T-helper 1 cell (primary cell): ENCODE measurements around the gene SV2B.
A peak's percentile ranks its signal among the peaks of the same experiment; 100 is the strongest.
"Not testable (repeated sequence)": the region's sequence is repeated elsewhere in the genome, so short reads cannot be mapped to it uniquely, and the experiment has no call there.

Experiments
- DNase-seq, 5 donors: peaks; one replicate each; pipeline ENCODE4 v3.0.0-alpha.2; 2012 to 2020

SV2B gene

DNA sequence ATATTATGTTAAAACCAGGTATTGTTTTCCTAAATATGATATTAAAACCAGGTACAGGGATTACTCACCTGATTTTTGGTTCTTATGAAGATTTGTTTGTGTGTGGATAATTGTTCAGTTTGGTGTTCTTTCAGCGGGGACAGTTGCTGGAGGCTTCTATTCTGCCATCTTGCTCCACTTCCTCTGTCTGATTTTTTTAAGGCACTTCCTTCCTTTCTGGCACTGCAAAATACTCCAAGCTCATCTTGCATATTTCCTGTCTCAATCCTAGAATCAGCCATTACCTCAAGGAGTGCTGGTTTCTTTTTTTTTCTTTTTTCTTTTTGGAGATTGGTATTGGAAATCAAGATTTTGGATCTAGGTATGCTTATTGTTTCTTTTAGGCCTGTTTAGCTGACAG lies 229.9 kb downstream of the SV2B start:
- no peak for DNase-seq

GRCh38 chr15:91331581-91331980 lies 231.5 kb downstream of the SV2B start:
- DNase-seq: no peak

GRCh38 chr15:91335702-91336101 lies 235.6 kb downstream of the SV2B start:
- DNase-seq: no peak

DNA sequence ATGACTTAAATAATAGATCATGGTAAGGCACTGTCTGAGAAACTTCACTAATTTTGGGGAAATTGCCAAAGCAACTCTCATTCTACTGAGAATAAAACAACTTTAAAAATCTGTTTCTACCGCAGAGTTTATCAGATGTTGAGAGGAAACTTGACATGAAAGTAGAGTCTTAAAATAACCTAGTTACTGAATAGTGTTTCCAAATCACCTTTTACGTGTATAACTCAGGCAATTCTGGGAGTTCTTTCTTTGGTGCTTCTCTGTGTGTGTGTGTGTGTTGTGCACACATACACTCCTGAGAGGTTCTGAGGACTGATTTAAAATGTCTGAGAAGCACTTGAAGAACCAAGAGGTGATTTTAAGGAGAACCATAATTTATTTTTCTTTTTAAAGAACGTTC lies 236.6 kb downstream of the SV2B start:
- DNase-seq: no peak

DNA sequence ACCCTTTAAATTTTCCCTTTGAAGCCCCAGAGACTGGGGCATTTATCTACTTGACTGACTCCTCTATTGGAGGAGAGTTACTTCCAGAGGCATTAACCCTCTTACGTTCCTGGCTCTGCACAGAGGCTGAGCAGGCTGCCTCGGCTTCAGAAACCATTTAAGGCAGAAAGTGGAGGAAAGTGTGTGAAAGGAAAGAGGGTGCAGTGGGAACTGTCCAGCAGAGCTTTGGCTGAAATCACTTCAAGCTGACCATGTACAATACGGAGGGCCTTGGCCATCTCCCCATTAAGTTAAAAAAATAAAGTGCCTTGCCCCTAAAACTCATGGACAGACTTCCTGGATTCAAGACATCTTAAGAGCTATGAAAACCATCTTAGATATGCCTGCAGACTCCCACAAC lies 238.7 kb downstream of the SV2B start:
- no peak for DNase-seq

DNA sequence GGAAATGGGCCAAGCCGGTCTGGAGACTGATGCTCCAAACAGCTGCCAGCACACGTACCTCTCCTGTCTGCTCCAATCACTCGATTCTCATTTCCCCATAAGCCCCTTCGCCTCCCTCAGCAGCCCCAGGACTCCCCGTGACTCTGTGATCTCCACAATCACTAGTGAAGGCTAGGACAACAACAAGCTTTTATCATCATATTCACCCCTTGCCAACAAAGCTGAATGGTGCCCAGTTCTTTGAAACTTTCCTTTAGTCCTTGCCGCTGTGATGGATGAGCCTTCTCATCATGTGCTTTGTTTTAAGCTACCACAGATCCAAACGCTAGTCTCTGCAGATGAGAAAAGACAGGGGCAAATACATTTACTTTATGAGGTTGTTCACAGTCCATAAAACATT lies 242.0 kb downstream of the SV2B start:
- DNase-seq: no peak

DNA sequence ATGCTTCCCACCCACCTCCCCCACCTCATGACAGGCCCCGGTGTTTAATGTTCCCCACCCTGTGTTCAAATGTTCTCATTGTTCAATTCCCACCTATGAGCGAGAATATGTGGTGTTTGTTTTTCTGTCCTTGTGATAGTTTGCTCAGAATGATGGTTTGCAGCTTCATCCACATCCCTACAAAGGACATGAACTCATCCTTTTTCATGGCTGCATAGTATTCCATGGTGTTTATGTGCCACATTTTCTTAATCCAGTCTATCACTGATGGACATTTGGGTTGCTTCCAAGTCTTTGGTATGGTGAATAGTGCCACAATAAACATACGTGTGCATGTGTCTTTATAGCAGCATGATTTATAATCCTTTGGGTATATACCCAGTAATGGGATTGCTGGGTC lies 244.9 kb downstream of the SV2B start:
- not testable (repeated sequence) for DNase-seq

GRCh38 chr15:91345736-91346135 lies 245.7 kb downstream of the SV2B start:
- no peak for DNase-seq

DNA sequence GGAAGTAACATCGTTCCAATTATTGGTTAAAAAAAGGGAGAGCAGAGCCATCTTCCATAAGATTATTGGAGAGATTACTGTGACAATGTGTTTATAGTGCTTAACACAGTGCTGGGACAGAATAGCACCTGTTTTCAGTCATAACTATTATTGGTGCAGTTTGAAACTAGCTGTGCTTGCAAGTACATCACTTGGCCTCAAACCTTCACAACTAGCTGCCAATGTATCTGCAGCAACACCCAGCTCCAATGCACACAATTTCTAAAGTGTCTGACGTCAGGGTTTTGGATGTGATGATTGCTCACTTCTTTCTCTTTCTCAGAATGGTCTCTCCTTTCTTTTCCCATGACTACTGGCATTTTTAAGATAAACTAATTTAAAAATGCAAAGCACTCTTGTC lies 246.2 kb downstream of the SV2B start:
- no peak for DNase-seq

GRCh38 chr15:91348752-91349500 lies 248.9 kb downstream of the SV2B start:
- peak in 1 of 5 donors; percentile 18 for DNase-seq
